HG03558 (cell line): ENCODE data around the gene TTC1.
A peak's percentile ranks its signal among the peaks of the same experiment; 100 is the strongest.
"Not testable (repeated sequence)": the region's sequence is repeated elsewhere in the genome, so short reads cannot be mapped to it uniquely, and the experiment has no call there.

Source experiments
- ATAC-seq: cut with Tn5 transposase; IDR thresholded peaks from one replicate; pipeline ENCODE4 v1.9.1; 2021; ENCODE audit warnings: moderate number of reproducible peaks; ENCODE audit not compliant: unreplicated experiment; ENCODE audit errors: extremely low read depth

TTC1 gene

DNA sequence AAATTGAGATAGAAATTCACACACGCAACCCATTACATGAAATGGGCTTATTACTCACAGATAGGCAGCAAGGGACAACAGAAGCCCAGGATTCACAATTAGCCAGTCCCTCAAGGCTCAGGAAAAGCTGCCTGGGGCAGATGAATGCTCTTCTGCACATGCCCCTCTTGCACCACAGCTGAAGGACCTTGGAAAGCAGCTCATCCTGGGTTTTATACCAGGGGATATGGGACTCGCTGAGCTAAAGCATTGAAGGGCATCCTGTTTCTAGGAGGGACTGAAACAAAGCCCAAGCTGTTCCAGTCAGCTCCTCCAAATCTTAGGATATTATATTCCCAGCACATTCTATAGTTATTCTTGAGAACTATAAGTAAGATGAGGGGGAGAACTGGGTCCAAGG is 15.7 kb upstream of the TTC1 start:
- ATAC-seq: no peak

GRCh38 chr5:159995907-159996306 is 13.0 kb upstream of the TTC1 start:
- no peak for ATAC-seq

GRCh38 chr5:160001457-160001856 is 7.5 kb upstream of the TTC1 start:
- ATAC-seq: no peak

DNA sequence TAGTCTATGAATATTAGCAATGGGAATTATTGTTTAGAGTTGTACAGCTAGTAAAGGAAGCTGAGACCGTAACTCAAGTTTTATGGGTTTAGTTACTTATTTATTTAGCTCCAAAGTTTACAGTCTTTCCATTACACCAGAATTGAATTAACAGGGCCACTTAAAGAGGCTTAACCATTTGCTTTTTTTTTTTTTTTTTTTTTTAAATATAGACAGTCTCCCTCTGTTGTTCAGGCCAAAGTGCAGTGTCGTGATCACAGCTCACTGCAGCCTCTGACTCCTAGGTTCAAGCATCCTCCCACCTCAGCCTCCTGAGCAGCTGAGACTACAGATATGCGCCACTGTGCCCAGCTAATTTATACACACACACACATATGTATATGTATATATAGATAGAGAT is 1.4 kb upstream of the TTC1 start:
- ATAC-seq: no peak

DNA sequence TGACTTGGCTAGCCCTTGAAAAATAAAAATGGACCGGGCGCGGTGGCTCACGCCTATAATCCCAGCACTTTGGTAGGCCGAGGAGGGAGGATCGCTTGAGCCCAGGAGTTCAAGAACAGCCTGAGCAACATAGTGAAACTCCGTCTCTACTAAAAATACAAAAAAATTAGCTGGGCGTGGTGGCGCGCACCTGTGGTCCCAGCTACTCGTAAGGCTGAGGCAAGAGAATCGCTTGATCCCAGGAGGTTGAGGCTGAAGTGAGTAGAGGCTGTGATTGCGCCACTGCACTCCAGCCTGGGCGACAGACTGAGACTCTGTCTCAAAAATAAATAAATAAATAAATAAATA is 436 bp upstream of the TTC1 start:
- not testable (repeated sequence) for ATAC-seq

DNA sequence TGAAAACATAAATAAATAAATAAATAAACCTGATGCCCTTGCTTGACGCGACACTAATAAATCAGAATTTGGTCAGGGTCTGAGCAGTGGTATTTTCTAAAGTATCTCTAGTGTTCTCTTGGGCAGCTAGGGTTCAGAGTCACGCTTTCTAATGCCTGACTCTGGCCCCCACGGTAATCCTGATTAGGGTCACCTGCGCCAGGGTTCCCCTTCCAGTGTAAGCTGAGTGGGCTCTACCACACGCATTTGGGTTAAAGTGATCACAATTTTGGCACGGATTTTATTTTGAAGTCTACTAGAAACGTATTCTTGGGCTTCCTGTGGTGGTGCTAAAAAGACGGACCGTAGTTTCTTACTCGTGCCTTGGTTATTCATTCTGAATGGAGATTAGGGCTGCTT is 651 bp downstream of the TTC1 start:
- ATAC-seq: no peak

DNA sequence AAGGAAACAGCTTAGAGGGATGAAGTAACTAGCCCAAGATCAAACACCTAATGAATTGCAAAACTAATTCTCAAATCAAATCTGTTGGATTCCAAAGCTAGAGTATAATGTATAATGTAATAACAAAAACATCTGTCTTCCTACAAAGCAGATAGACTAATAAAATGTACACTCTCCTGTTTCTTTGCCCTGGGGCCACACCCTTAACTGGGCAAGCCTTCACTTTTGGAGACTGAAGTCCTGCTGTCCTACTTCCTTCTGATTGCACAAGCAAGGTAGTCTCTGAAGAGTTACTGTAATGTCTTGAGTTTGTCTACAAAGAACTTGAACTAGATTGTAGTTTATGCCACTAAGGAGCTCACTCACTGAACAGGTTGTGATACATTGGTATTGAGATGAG is 2.5 kb downstream of the TTC1 start:
- no peak for ATAC-seq

DNA sequence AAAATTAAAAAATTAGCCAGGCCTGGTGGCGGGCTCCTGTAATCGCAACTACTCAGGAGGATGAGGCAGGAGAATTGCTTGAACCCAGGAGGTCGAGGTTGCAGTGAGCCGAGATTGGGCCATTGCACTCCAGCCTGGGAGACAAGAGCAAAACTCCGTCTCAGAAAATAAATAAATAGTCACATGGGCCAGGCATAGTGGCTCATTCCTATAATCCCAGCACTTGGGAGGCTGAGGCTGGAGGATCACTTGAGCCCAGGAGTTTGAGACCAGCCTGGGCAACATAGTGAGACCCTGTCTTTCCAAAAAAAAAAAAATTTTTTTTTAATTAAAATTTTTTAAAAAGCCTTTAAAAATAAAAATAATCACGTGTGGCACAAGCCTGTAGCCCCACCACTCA is 5.3 kb downstream of the TTC1 start:
- not testable (repeated sequence) for ATAC-seq

DNA sequence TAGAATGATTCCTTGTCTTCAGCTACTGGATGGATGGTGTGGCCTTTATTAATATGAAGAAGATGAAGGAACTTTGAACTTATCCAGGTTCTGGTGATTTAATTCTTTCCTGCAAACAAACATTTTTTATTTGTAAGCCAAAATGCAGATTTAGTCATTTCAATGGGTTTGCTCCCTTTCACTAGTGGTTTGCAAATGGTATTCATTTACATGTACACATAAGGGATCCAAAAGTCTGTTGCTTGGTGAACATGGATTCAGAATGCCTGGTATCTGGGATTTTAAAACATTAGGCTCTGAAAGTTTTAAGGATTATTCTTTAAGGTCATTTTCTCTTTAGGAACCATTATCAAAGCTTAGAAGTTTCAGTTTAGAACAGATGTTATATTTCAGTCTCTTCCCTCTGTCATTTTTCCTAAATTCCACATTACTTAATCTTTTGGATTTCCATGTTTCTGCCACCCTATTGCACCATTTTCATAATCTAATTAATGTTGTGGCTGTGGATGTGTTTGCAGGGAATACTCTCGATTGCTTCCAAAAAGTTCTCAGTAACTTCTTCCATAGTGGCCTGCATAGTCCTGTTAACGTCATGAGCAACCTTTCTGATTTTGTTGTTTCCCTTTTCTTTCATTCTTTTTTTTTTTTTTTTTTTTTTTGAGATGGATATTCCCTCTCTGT is 10.1 kb downstream of the TTC1 start:
- ATAC-seq: no peak

- ATAC-seq: no peak
These were observed 11.4 kb downstream of the TTC1 start for GRCh38 chr5:160020266-160020770.

DNA sequence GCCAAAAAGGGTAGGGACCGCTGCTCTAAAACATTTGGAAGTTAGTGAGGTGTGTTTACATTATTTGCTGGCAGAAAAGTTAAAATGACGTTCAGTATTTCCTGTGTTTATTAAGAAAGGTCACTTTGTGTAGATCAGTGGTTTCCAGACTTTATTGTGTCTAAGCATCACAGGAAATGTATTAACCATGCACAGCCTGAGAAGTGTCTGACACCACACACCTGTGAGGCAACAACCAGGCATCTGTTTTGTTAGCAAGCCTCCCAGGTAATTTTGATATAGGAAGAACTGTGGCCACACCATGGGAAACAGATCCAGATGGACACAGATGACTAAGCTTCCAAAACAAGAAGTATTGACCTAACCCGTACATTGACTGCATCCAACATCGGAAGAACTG is 12.0 kb downstream of the TTC1 start:
- ATAC-seq: no peak

GRCh38 chr5:160021831-160022446 is 13.0 kb downstream of the TTC1 start:
- ATAC-seq: peak; percentile 86

DNA sequence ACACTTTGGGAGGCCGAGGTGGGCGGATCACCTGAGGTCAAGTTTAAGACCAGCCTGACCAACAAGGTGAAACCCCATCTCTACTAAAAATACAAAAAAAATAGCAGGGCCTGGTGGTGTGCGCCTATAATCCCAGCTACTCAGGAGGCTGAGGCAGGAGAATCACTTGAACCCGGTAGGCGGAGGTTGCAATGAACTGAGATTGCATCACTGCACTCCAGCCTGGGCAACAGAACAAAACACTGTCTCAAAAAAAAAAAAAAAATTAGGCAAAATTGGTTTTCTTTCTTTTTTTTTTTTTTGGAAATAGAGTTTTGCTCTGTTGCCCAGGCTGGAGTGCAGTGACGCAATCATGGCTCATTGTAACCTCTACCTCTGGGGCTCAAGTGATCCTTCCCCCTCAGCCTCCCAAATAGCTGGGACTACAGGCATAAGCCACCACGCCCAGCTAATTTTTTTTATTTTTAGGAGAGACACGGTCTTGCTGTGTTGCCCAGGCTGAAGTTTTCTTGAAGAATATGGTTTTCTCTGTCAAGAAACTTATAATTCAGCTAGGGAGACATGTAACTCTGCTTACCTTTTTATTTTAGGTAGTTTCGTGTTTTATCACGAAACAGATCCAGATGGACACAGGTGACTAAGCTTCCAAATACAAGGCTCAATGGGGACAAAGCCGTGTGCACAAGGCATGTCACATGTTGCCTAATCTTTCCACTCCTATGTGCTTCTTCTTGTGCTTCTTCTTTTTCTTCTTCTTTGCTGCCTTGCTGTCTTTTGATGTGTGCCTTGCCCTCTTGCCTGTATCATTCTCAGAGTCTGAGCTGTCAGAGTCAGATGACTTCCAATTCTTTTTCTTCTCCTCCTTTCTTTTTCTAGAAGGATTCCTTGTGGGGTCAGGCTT is 14.3 kb downstream of the TTC1 start:
- ATAC-seq: no peak

DNA sequence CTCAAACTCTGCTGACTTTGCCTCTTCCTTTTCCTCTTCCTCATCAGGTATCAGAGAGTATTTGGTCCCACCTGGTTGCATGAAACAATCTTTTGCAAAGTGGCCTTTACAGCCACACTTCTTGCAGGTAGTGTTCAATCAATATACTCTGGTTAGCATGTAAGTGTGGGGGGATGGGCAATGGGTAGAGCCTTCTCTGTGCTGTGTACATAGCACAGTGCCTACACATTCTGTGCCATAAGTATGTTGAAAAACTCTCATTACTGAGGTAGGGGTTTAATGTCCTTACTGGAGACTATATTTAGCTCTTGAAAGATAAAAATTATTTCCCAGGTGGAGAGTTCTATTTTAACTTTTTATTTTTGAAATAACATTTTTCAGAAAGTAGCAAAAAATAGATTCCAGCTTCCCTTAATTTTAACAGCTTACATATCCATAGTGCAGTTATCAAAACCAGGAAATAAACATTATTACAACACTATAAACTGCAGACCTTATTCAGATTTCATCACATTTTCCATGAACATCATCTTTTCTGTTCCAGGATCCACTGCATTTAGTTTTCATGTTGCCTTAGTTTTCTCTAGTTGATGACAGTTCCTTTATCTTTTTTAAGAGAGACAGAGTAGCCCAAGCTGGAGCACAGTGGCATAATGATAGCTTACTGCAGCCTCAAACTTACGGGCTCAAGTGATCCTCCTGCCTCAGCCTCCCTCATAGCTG is 15.1 kb downstream of the TTC1 start:
- no peak for ATAC-seq

DNA sequence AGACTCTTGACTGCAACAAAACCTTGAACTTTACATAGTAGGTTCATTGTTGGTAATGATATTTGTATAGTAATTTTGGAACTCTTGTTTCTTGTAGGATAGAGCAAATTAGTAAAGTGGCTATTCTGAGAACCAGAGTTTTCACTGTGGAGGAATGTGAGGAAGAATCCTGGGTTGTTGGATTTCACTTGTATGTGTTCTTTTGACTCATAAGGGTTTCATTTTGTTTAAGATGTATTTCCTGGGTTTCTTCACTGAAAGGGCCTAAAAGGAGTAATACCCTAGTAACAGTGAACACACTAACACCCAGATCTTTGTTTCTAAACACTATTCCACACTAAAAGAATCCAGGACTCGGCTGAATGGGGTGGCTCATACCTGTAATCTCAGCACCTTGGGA is 20.1 kb downstream of the TTC1 start:
- ATAC-seq: no peak

- no peak for ATAC-seq
These were observed 20.7 kb downstream of the TTC1 start for GRCh38 chr5:160029540-160030139.

GRCh38 chr5:160030631-160031377 is 21.9 kb downstream of the TTC1 start:
- no peak for ATAC-seq

- no peak for ATAC-seq
These were observed 24.8 kb downstream of the TTC1 start for GRCh38 chr5:160033546-160034252.

GRCh38 chr5:160036243-160036642 is 27.3 kb downstream of the TTC1 start:
- no peak for ATAC-seq
